Kidney (tissue), 14 donors: ENCODE measurements around the gene TAS2R16. TPM values are rescaled to one million over a fixed set of nuclear protein-coding genes. Genes with fewer than 3 reads are reported as not detected.

ENCODE experiments used
- DNase-seq, 5 donors: peaks; one replicate each; pipeline ENCODE4 v3.0.0-alpha.2; 2013 to 2020
- FAIRE-seq: peaks from 2 replicates; lab custom pipeline; 2012; peaks lifted over from hg19 to GRCh38; lab: Jason Lieb, UNC
- H3K27ac ChIP-seq, 2 donors: one replicate each; pipeline ENCODE4 v1.7.0; 2013; ENCODE audit warnings: low read depth in 2 of 2, low read length in 2 of 2, inconsistent platforms in 1 of 2
- H3K27me3 ChIP-seq: one replicate; pipeline ENCODE4 v1.7.1; 2013; ENCODE audit warnings: low read length, inconsistent platforms; ENCODE audit not compliant: control insufficient read depth, insufficient read depth
- H3K36me3 ChIP-seq, 3 donors: one replicate each; pipeline versions ENCODE4 v1.7.0 to v1.7.1; 2013; ENCODE audit warnings: low read length in 3 of 3, control low read depth in 1 of 3, inconsistent platforms in 1 of 3; ENCODE audit not compliant: insufficient read depth in 3 of 3, control insufficient read depth in 2 of 3
- H3K4me1 ChIP-seq, 3 donors: one replicate each; pipeline versions ENCODE4 v1.7.0 to v1.7.1; 2013; ENCODE audit warnings: low read length in 3 of 3, inconsistent platforms in 1 of 3, low read depth in 1 of 3; ENCODE audit not compliant: control insufficient read depth in 2 of 3, insufficient read depth in 2 of 3
- H3K4me3 ChIP-seq, 3 donors: one replicate each; pipeline versions ENCODE4 v1.7.0 to v1.8.1; 2013; ENCODE audit warnings: low read length in 3 of 3, control low read depth in 1 of 3, inconsistent platforms in 1 of 3
- H3K9ac ChIP-seq, 3 donors: one replicate each; pipeline versions ENCODE4 v1.7.0 to v1.7.1; 2013; ENCODE audit warnings: low read length in 3 of 3, control low read depth in 1 of 3, inconsistent platforms in 1 of 3
- H3K9me3 ChIP-seq, 3 donors: one replicate each; pipeline versions ENCODE4 v1.7.0 to v1.7.1; 2013; ENCODE audit warnings: low read length in 3 of 3, control low read depth in 1 of 3, inconsistent platforms in 1 of 3; ENCODE audit not compliant: control insufficient read depth in 2 of 3, insufficient read depth in 1 of 3
- intact Hi-C: fragments of 100-400 bp; cut with DNase I; formaldehyde crosslinking; loops from one replicate; pipeline ENCODE4 v1.11.1; 2022
- polyA plus RNA-seq: library from polyadenylated mRNA; stranded (reverse); fragments of 350-450 nt; fragmentation: Illumina TruSeq; extraction: RNeasy Lipid Tissue Mini Kit (QIAGEN cat#74804); gene quantifications from one replicate; pipeline ENCODE4 v1.2.3, GENCODE V29; 2014; ENCODE audit warnings: low read depth, low replicate concordance; ENCODE audit not compliant: insufficient read depth
- total RNA-seq: library from RNA; stranded (reverse); fragmentation: NEBNext Ultra II Directional; extraction: Animal tissue kit (Norgen Biotek cat#: 25700); gene quantifications from one replicate; pipeline ENCODE4 v1.2.1, GENCODE V29; 2021
- TF ChIP-seq, protein P1 (sequence below): IDR thresholded peaks from 3 replicates; pipeline ENCODE4 v1.5.1; 2012; ENCODE audit warnings: mild to moderate bottlenecking, moderate library complexity, borderline replicate concordance; ENCODE audit not compliant: insufficient read depth; ENCODE audit errors: extremely low read depth
- donor health status: control.
- donor health status: control.
- donor health status: control.
- donor health status: control.
- donor health status: control.
- donor health status: DM: yes; HTN: yes; CAD: no.
- donor health status: Normal renal cell carcinoma (clear cell type).

The TAS2R16 gene
- total and polyA plus RNA-seq, 2 donors from 2014 or later: not detected

DNA sequence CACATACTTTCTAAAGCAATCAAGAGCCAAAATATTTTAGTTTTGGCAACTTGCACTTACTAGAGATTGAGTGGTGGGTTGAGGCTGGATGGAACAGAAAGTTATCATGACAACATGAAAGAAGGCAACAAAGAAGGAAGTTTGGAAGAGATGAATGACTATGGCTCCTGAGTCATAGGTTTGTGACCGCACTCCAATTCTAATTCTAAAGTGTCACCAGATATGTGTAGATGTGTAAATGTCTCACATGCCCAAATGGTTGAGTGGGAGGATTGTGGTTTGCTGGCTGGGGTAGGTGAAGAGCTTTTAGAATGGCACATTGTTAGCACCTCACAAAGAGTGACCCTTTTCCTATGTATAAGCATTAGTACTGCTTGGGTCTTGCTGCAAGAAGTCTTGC is 20.2 kb downstream of the TAS2R16 start:
- Histone ChIP-seq H3K9me3 (no peaks in the 10 kb centered on the region), H3K9ac (no peak overlapping the region), H3K27ac (no peak overlapping the region), H3K4me1 (no peaks in the 10 kb centered on the region), H3K36me3 (no peaks in the 10 kb centered on the region), H3K4me3 (no peak overlapping the region), H3K27me3 (no peaks in the 10 kb centered on the region)
- FAIRE-seq: no peak
- intact Hi-C loops: no loop called here
- DNase-seq: no peak
- TF ChIP-seq, protein P1, sequence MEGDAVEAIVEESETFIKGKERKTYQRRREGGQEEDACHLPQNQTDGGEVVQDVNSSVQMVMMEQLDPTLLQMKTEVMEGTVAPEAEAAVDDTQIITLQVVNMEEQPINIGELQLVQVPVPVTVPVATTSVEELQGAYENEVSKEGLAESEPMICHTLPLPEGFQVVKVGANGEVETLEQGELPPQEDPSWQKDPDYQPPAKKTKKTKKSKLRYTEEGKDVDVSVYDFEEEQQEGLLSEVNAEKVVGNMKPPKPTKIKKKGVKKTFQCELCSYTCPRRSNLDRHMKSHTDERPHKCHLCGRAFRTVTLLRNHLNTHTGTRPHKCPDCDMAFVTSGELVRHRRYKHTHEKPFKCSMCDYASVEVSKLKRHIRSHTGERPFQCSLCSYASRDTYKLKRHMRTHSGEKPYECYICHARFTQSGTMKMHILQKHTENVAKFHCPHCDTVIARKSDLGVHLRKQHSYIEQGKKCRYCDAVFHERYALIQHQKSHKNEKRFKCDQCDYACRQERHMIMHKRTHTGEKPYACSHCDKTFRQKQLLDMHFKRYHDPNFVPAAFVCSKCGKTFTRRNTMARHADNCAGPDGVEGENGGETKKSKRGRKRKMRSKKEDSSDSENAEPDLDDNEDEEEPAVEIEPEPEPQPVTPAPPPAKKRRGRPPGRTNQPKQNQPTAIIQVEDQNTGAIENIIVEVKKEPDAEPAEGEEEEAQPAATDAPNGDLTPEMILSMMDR: no peak

DNA sequence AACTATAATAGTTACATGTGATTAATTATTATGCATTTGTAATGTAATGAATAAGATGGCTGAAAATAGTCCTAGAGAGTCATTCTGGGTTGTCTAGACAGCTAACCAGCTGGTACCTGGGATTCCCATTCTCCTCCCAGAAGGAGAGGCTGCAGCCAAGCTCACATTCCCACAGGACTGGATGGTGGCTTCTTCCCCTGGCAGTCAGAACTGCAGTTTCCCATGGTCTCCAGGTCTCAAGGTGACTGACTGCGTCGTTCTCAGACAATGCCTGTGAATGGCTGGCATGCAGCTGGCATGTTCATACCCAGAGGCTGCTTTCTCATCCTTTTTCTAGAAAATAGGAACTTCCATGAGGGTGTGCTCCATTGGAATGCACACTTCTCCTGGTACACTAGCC is 21.3 kb downstream of the TAS2R16 start:
- TF ChIP-seq, protein P1: no peak
- no peaks in the 10 kb centered on the region for H3K9me3 ChIP-seq
- H3K27me3 ChIP-seq: no peaks in the 10 kb centered on the region
- H3K9ac ChIP-seq: no peak overlapping the region
- no peak for FAIRE-seq
- no peak overlapping the region for H3K4me3 ChIP-seq
- H3K36me3 ChIP-seq: no peaks in the 10 kb centered on the region
- DNase-seq: no peak
- no peak overlapping the region for H3K27ac ChIP-seq
- H3K4me1 ChIP-seq: no peaks in the 10 kb centered on the region
- intact Hi-C loops: no loop called here

DNA sequence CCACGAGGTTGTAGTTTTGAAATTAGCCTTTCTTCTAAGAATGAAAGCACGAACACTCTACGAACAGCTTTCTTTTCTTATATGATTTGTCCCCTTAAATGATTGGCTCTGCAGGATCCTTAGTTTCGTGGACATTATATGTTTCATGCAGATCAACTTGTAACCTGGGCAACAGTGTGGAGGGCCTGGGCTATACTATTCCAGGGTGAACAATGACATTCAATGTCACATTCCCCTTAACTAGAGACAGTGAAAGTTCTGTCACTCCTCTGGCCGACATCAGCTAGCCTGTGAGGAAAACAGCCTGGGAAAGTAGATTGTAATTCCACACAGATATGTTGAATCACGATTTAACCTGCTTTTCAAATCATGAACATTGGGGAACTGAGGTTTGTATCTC is 23.4 kb downstream of the TAS2R16 start:
- no peaks in the 10 kb centered on the region for H3K36me3 ChIP-seq
- H3K27ac ChIP-seq: no peak overlapping the region
- DNase-seq (no peak), FAIRE-seq (no peak)
- no peaks in the 10 kb centered on the region for H3K4me1 ChIP-seq
- no peaks in the 10 kb centered on the region for H3K9me3 ChIP-seq
- no peaks in the 10 kb centered on the region for H3K27me3 ChIP-seq
- TF ChIP-seq, protein P1: no peak
- intact Hi-C loops: no loop called here
- no peak overlapping the region for H3K9ac ChIP-seq
- no peak overlapping the region for H3K4me3 ChIP-seq
